H1 (cell line): ENCODE measurements around the gene TRIM31. TPM values are rescaled to one million over a fixed set of nuclear protein-coding genes. Genes with fewer than 3 reads are reported as not detected.

Source experiments
- CTCF ChIA-PET: fragments of 300-600 bp; sonication (Branson Sonifier 250); formaldehyde crosslinking; loops from one replicate; lab custom pipeline; 2021; ENCODE audit not compliant: partially characterized antibody; lab: Charles Lee
- POLR2A ChIA-PET: fragments of 300-600 bp; sonication (Branson Sonifier 250); formaldehyde crosslinking; loops from one replicate; lab custom pipeline; 2021; ENCODE audit warnings: inconsistent platforms; ENCODE audit not compliant: partially characterized antibody; lab: Charles Lee
- DNase-seq, 2 experiments: peaks; one replicate each; pipeline versions ENCODE4 v3.0.0 to v3.0.0-alpha.2; 2010 to 2022; ENCODE audit warnings: low spot score in 2 of 2, low read depth in 1 of 2, mixed read lengths in 1 of 2
- FAIRE-seq: peaks from 2 replicates; lab custom pipeline; 2011; peaks lifted over from hg19 to GRCh38; lab: Jason Lieb, UNC
- H2AFZ ChIP-seq: 2 replicates; pipeline ENCODE4 v1.8.1; 2012; ENCODE audit warnings: low read length, inconsistent platforms
- H2AK5ac ChIP-seq: 2 replicates; pipeline ENCODE4 v1.6.1; 2013; ENCODE audit warnings: low read depth, low read length
- H2BK120ac ChIP-seq: replicated peaks from 2 replicates; pipeline ENCODE3; 2013; ENCODE audit warnings: low read depth, low read length, inconsistent platforms
- H2BK12ac ChIP-seq: 2 replicates; pipeline ENCODE4 v1.6.1; 2013; ENCODE audit warnings: low read depth, low read length
- H2BK15ac ChIP-seq: 2 replicates; pipeline ENCODE4 v1.6.1; 2013; ENCODE audit warnings: low read length
- H2BK20ac ChIP-seq: 2 replicates; pipeline ENCODE4 v1.6.1; 2013; ENCODE audit warnings: low read length
- H2BK5ac ChIP-seq: 2 replicates; pipeline ENCODE4 v1.6.1; 2013; ENCODE audit warnings: low read depth, low read length
- H3K14ac ChIP-seq: 2 replicates; pipeline ENCODE4 v1.6.1; 2013; ENCODE audit warnings: inconsistent platforms; ENCODE audit not compliant: insufficient read length
- H3K18ac ChIP-seq: 2 replicates; pipeline ENCODE4 v1.6.1; 2013; ENCODE audit warnings: low read length; ENCODE audit errors: extremely low read depth
- H3K23ac ChIP-seq: 2 replicates; pipeline ENCODE4 v1.6.1; 2013; ENCODE audit warnings: inconsistent platforms; ENCODE audit not compliant: insufficient read length
- H3K23me2 ChIP-seq: 2 replicates; pipeline ENCODE4 v1.6.1; 2013; ENCODE audit warnings: low read depth, low read length
- H3K27ac ChIP-seq: 2 replicates; pipeline ENCODE4 v1.6.1; 2011; ENCODE audit warnings: low read depth, low read length, inconsistent platforms
- H3K27me3 ChIP-seq, 4 experiments: replicated peaks in 1 of 4; 1 replicate in 1 of 4; 2 replicates in 3 of 4; pipeline versions ENCODE4 v1.6.1 to v1.8.1; 2011 to 2013; ENCODE audit warnings: low read length in 3 of 4, mild to moderate bottlenecking in 3 of 4, inconsistent platforms in 2 of 4, mixed read lengths in 2 of 4, moderate library complexity in 1 of 4; ENCODE audit not compliant: control insufficient read depth in 3 of 4, insufficient read depth in 3 of 4; ENCODE audit errors: extremely low read depth in 1 of 4
- H3K36me3 ChIP-seq, 4 experiments: 2 replicates each; pipeline versions ENCODE4 v1.6.1 to v1.8.1; 2011 to 2013; ENCODE audit warnings: mild to moderate bottlenecking in 4 of 4, low read length in 3 of 4, moderate library complexity in 2 of 4, control low read depth in 1 of 4, inconsistent platforms in 1 of 4; ENCODE audit not compliant: insufficient read depth in 4 of 4, control insufficient read depth in 2 of 4
- H3K4ac ChIP-seq: replicated peaks from 2 replicates; pipeline ENCODE3; 2013; ENCODE audit warnings: low read length, low read depth, mixed read lengths, inconsistent platforms; ENCODE audit not compliant: insufficient read length
- H3K4me1 ChIP-seq, 4 experiments: replicated peaks in 1 of 4; 1 replicate in 1 of 4; 2 replicates in 3 of 4; pipeline versions ENCODE4 v1.6.1 to v1.8.1; 2011 to 2013; ENCODE audit warnings: low read length in 3 of 4, inconsistent platforms in 2 of 4, mixed read lengths in 1 of 4; ENCODE audit not compliant: insufficient read depth in 4 of 4, control insufficient read depth in 3 of 4
- H3K4me2 ChIP-seq, 2 experiments: 2 replicates each; pipeline versions ENCODE4 v1.6.1 to v1.8.1; 2011 to 2013; ENCODE audit warnings: low read depth in 2 of 2, low read length in 2 of 2, control low read depth in 1 of 2, inconsistent platforms in 1 of 2, mild to moderate bottlenecking in 1 of 2; ENCODE audit not compliant: insufficient read depth in 1 of 2
- H3K4me3 ChIP-seq, 4 experiments: fragments of 200-600, 300-600 bp in 1 of 4; sonication (generic), shearing (Covaris generic), sonication (Bioruptor Twin) in 1 of 4; 2 replicates each; pipeline versions ENCODE4 v1.5.1 to v1.8.1; 2011 to 2016; ENCODE audit warnings: low read length in 4 of 4, low read depth in 3 of 4, control low read depth in 2 of 4, inconsistent platforms in 2 of 4, mild to moderate bottlenecking in 2 of 4, mixed read lengths in 1 of 4, moderate library complexity in 1 of 4; ENCODE audit not compliant: insufficient read depth in 2 of 4; ENCODE audit errors: extremely low read depth in 1 of 4
- H3K56ac ChIP-seq: replicated peaks from 2 replicates; pipeline ENCODE3; 2013; ENCODE audit warnings: low read depth, mild to moderate bottlenecking, mixed read lengths, low read length, inconsistent platforms; ENCODE audit not compliant: insufficient read length
- H3K79me1 ChIP-seq: 2 replicates; pipeline ENCODE4 v1.6.1; 2013; ENCODE audit warnings: low read depth, low read length, control low read depth
- H3K79me2 ChIP-seq, 2 experiments: 2 replicates each; pipeline versions ENCODE4 v1.6.1 to v1.8.1; 2012 to 2013; ENCODE audit warnings: low read length in 2 of 2, mild to moderate bottlenecking in 2 of 2, inconsistent platforms in 1 of 2; ENCODE audit not compliant: insufficient read depth in 2 of 2, control insufficient read depth in 1 of 2
- H3K9ac ChIP-seq, 4 experiments: replicated peaks in 1 of 4; 1 replicate in 1 of 4; 2 replicates in 3 of 4; pipeline versions ENCODE4 v1.6.1 to v1.8.1; 2011 to 2013; ENCODE audit warnings: low read depth in 3 of 4, low read length in 3 of 4, control low read depth in 2 of 4, mild to moderate bottlenecking in 2 of 4, moderate library complexity in 2 of 4, inconsistent platforms in 1 of 4; ENCODE audit errors: extremely low read depth in 1 of 4
- H3K9me3 ChIP-seq, 2 experiments: 2 replicates each; pipeline versions ENCODE4 v1.6.1 to v1.8.1; 2012 to 2013; ENCODE audit warnings: mild to moderate bottlenecking in 2 of 2, moderate library complexity in 2 of 2, control low read depth in 1 of 2, inconsistent platforms in 1 of 2, low read depth in 1 of 2, low read length in 1 of 2, mixed read lengths in 1 of 2; ENCODE audit not compliant: insufficient read depth in 2 of 2
- H4K20me1 ChIP-seq, 2 experiments: replicated peaks in 1 of 2; 2 replicates each; pipeline versions ENCODE3 to v1.8.1; 2011 to 2013; ENCODE audit warnings: inconsistent platforms in 2 of 2, low read length in 2 of 2, mild to moderate bottlenecking in 1 of 2; ENCODE audit not compliant: insufficient read depth in 2 of 2, control insufficient read depth in 1 of 2
- H4K5ac ChIP-seq: 2 replicates; pipeline ENCODE4 v1.6.1; 2013; ENCODE audit warnings: low read length, low read depth, mixed read lengths, inconsistent platforms; ENCODE audit not compliant: insufficient read length
- H4K8ac ChIP-seq: 2 replicates; pipeline ENCODE4 v1.8.0; 2013; ENCODE audit warnings: mild to moderate bottlenecking, moderate library complexity, low read length, inconsistent platforms; ENCODE audit not compliant: insufficient read depth; ENCODE audit errors: extremely low read depth
- H4K91ac ChIP-seq: replicated peaks from 2 replicates; pipeline ENCODE3; 2013; ENCODE audit warnings: low read length, mixed read lengths, inconsistent platforms; ENCODE audit not compliant: insufficient read length
- BACH1 ChIP-seq: IDR thresholded peaks from 2 replicates; pipeline ENCODE4 v1.6.1; 2012; ENCODE audit warnings: low read length, improper control_type of control experiment
- FOSL1 ChIP-seq: IDR thresholded peaks from 2 replicates; pipeline ENCODE4 v1.6.1; 2011; ENCODE audit warnings: mild to moderate bottlenecking, low read depth, low read length, moderate library complexity; ENCODE audit not compliant: insufficient read depth
- KDM1A ChIP-seq: fragments of 200-600, 300-600 bp; sonication (generic); IDR thresholded peaks from 2 replicates; pipeline ENCODE4 v1.7.1; 2016; ENCODE audit warnings: mild to moderate bottlenecking, low read length, borderline replicate concordance
- KDM4A ChIP-seq: IDR thresholded peaks from one replicate; pipeline ENCODE4 v1.7.1; 2012; ENCODE audit warnings: low read depth, mild to moderate bottlenecking, moderate library complexity, low read length, inconsistent platforms; ENCODE audit not compliant: severe bottlenecking
- NRF1 ChIP-seq: IDR thresholded peaks from 2 replicates; pipeline ENCODE4 v1.6.1; 2011; ENCODE audit warnings: mild to moderate bottlenecking, low read depth, low read length, improper control_type of control experiment
- PHF8 ChIP-seq: fragments of 200-600 bp; sonication (generic); conservative IDR thresholded peaks from 2 replicates; pipeline ENCODE4 v1.7.1; 2012; ENCODE audit warnings: low read depth, mild to moderate bottlenecking, inconsistent platforms, low read length, moderate library complexity
- TAF7 ChIP-seq: optimal IDR thresholded peaks from 2 replicates; pipeline ENCODE3; 2011; ENCODE audit warnings: low read depth, mild to moderate bottlenecking, inconsistent platforms, low read length, moderate library complexity, borderline replicate concordance
- TCF12 ChIP-seq: IDR thresholded peaks from 2 replicates; pipeline ENCODE4 v1.6.1; 2011; ENCODE audit warnings: low read depth, mild to moderate bottlenecking, low read length
- WGBS, 2 experiments: shearing (Covaris generic) in 1 of 2; methylation state at CpG; one replicate each; pipeline versions ENCODE4 v1.1.6 to v1.1.7; 2013 to 2015; ENCODE audit warnings: low lambda C conversion rate in 2 of 2, mixed read lengths in 2 of 2, inconsistent platforms in 1 of 2, low coverage in 1 of 2, missing lambda C conversion rate in 1 of 2; ENCODE audit not compliant: insufficient replicate concordance in 2 of 2, insufficient coverage in 1 of 2, insufficient read length in 1 of 2; ENCODE audit errors: extremely low coverage in 1 of 2, missing lambda C conversion rate in 1 of 2; 5-methylcytosine and 5-hydroxymethylcytosine counted together
- polyA plus RNA-seq, 7 experiments: library from polyadenylated mRNA; depleted of rRNA in 3 of 7; stranded (reverse) in 5 of 7; unstranded in 2 of 7; fragments of >200 nt in 5 of 7; fragments of 200-250 nt in 2 of 7; gene quantifications; 1 replicate in 5 of 7; 2 replicates in 1 of 7; 4 replicates in 1 of 7; pipeline versions ENCODE4 v1.2.1 to v1.2.3, GENCODE V29; 2011 to 2013; ENCODE audit warnings: missing spikeins in 2 of 7, mixed read lengths in 2 of 7
- total RNA-seq: library from RNA; stranded (reverse); fragmentation: NEBNext Ultra II Directional; extraction: Animal tissue kit (Norgen Biotek cat#: 25700); gene quantifications from 2 replicates; pipeline ENCODE4 v1.2.1, GENCODE V29; 2021
- TF ChIP-seq, protein P1 (sequence below): IDR thresholded peaks from 2 replicates; pipeline ENCODE4 v1.6.1; 2012; ENCODE audit warnings: low read length, inconsistent platforms

The TRIM31 gene
- total and polyA plus RNA-seq, 2 of the 8 experiments (the other 6 are each of a cell fraction or from before 2014, with no cell fraction given) = not detected

- no peak overlapping the region for H2BK5ac ChIP-seq
- FAIRE-seq = peak; percentile 7
- H4K91ac ChIP-seq = no peak overlapping the region
- H2AFZ ChIP-seq = peak overlapping the region; percentile 65
- H3K23ac ChIP-seq = no peak overlapping the region
- H3K56ac ChIP-seq = no peak overlapping the region
- H3K4me2 ChIP-seq = peak overlapping the region; percentile 69 to 79
- H2BK15ac ChIP-seq = no peak overlapping the region; the same call in 1 of the 2 replicates
- H2BK20ac ChIP-seq = no peak overlapping the region
- H3K36me3 ChIP-seq = no peaks in the 10 kb centered on the region
- H3K79me1 ChIP-seq = no peaks in the 10 kb centered on the region
- POLR2A ChIA-PET = interaction anchor here (0.9 to 2.8 kb wide), 6 partner anchors 23 to 223 kb away, joined by 3 to 17 read pairs (median 3); no protein-coding TSS in a partner anchor
- H3K4me1 ChIP-seq = peaks cover 3 to 15% (median 9%) of the 10 kb centered on the region in 4 experiments; a peak in 6 of 7 replicates
- no peak overlapping the region for H4K8ac ChIP-seq
- H3K27ac ChIP-seq = no peak overlapping the region
- DNase-seq = peak in 1 of 2 experiments; percentile 88
- H2AK5ac ChIP-seq = no peak overlapping the region
- WGBS, 2 experiments = 21% methylated on average over 35 of the region's 36 CpGs; no CpG with 5 or more reads in 1 of the 2 experiments
- no peak overlapping the region for H4K5ac ChIP-seq
- no peaks in the 10 kb centered on the region for H4K20me1 ChIP-seq
- H3K4ac ChIP-seq = no peak overlapping the region
- peak overlapping the region; percentile 34 to 65 (median 58); a peak in 7 of 8 replicates for H3K4me3 ChIP-seq
- no peaks in the 10 kb centered on the region for H3K79me2 ChIP-seq
- H3K14ac ChIP-seq = no peak overlapping the region
- H2BK120ac ChIP-seq = no peak overlapping the region
- H3K9ac ChIP-seq = no peak overlapping the region
- H3K23me2 ChIP-seq = peaks cover 10% of the 10 kb centered on the region
- peaks cover 32 to 62% (median 55%) of the 10 kb centered on the region in 4 experiments for H3K27me3 ChIP-seq
- no peak overlapping the region for H3K18ac ChIP-seq
- CTCF ChIA-PET = interaction anchor here (0.5 to 7.2 kb wide), 47 partner anchors 9 to 407 kb away, joined by 3 to 166 read pairs (median 4); partner anchors contain the start of genes RNF39, TRIM15, TRIM26 and TRIM31
- no peaks in the 10 kb centered on the region for H3K9me3 ChIP-seq
- no peak overlapping the region for H2BK12ac ChIP-seq
- TF ChIP-seq KDM4A (peak; percentile 92), KDM1A (no peak), TCF12 (no peak), TAF7 (no peak), PHF8 (0 out of 2 replicates have a peak, but pooled peaks have one; percentile 7), NRF1 (no peak), BACH1 (no peak), FOSL1 (no peak)
- TF ChIP-seq, protein P1, sequence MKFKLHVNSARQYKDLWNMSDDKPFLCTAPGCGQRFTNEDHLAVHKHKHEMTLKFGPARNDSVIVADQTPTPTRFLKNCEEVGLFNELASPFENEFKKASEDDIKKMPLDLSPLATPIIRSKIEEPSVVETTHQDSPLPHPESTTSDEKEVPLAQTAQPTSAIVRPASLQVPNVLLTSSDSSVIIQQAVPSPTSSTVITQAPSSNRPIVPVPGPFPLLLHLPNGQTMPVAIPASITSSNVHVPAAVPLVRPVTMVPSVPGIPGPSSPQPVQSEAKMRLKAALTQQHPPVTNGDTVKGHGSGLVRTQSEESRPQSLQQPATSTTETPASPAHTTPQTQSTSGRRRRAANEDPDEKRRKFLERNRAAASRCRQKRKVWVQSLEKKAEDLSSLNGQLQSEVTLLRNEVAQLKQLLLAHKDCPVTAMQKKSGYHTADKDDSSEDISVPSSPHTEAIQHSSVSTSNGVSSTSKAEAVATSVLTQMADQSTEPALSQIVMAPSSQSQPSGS = no peak
Observed at GRCh38 chr6:30102970-30103871, 9.7 kb downstream of the TRIM31 start.
